ENCODE data around the gene DIP2B.
"Not testable (repeated sequence)": the region's sequence is repeated elsewhere in the genome, so short reads cannot be mapped to it uniquely, and the experiment has no call there.

Gene DIP2B

GRCh38 chr12:50538182-50538581, 33.4 kb downstream of the DIP2B start:
- H3K36me3 ChIP-seq (ENCODE audit: insufficient read depth, low read length): no peaks in the 10 kb centered on the region
- H3K9ac ChIP-seq (ENCODE audit: low read length): no peak overlapping the region
- H3K9me3 ChIP-seq (ENCODE audit: low read length): no peaks in the 10 kb centered on the region
- H3K27me3 ChIP-seq (ENCODE audit: control insufficient read depth in 1 of 2, insufficient read depth in 2 of 2, low read length in 2 of 2): no peaks in the 10 kb centered on the region
- no peak overlapping the region for H3K27ac ChIP-seq (ENCODE audit: low read depth, low read length)
- H3K4me1 ChIP-seq (ENCODE audit: insufficient read depth, low read length): peaks cover 5% of the 10 kb centered on the region
- no peak overlapping the region for H3K4me3 ChIP-seq (ENCODE audit: low read depth in 1 of 2, low read length in 2 of 2)

- H3K4me3 ChIP-seq (ENCODE audit: low read depth in 1 of 2, low read length in 2 of 2): no peak overlapping the region
- H3K36me3 ChIP-seq (ENCODE audit: insufficient read depth, low read length): no peaks in the 10 kb centered on the region
- no peaks in the 10 kb centered on the region for H3K27me3 ChIP-seq (ENCODE audit: control insufficient read depth in 1 of 2, insufficient read depth in 2 of 2, low read length in 2 of 2)
- no peak overlapping the region for H3K9ac ChIP-seq (ENCODE audit: low read length)
- no peak overlapping the region for H3K27ac ChIP-seq (ENCODE audit: low read depth, low read length)
- H3K4me1 ChIP-seq (ENCODE audit: insufficient read depth, low read length): peaks cover 5% of the 10 kb centered on the region
- no peaks in the 10 kb centered on the region for H3K9me3 ChIP-seq (ENCODE audit: low read length)
Measured at GRCh38 chr12:50541139-50541538, 36.4 kb downstream of the DIP2B start.

GRCh38 chr12:50542448-50542847, 37.7 kb downstream of the DIP2B start:
- H3K9me3 ChIP-seq (ENCODE audit: low read length): no peaks in the 10 kb centered on the region
- no peaks in the 10 kb centered on the region for H3K27me3 ChIP-seq (ENCODE audit: control insufficient read depth in 1 of 2, insufficient read depth in 2 of 2, low read length in 2 of 2)
- H3K9ac ChIP-seq (ENCODE audit: low read length): no peak overlapping the region
- H3K4me1 ChIP-seq (ENCODE audit: insufficient read depth, low read length): peaks cover 5% of the 10 kb centered on the region
- no peak overlapping the region for H3K4me3 ChIP-seq (ENCODE audit: low read depth in 1 of 2, low read length in 2 of 2)
- H3K36me3 ChIP-seq (ENCODE audit: insufficient read depth, low read length): no peaks in the 10 kb centered on the region
- H3K27ac ChIP-seq (ENCODE audit: low read depth, low read length): no peak overlapping the region

GRCh38 chr12:50543188-50543587, 38.4 kb downstream of the DIP2B start:
- not testable (repeated sequence) for H3K4me1 ChIP-seq (ENCODE audit: insufficient read depth, low read length); H3K27me3 ChIP-seq (ENCODE audit: control insufficient read depth in 1 of 2, insufficient read depth in 2 of 2, low read length in 2 of 2); H3K27ac ChIP-seq (ENCODE audit: low read depth, low read length); H3K36me3 ChIP-seq (ENCODE audit: insufficient read depth, low read length); H3K9me3 ChIP-seq (ENCODE audit: low read length); H3K9ac ChIP-seq (ENCODE audit: low read length); H3K4me3 ChIP-seq (ENCODE audit: low read depth in 1 of 2, low read length in 2 of 2)

GRCh38 chr12:50545213-50545612, 40.4 kb downstream of the DIP2B start:
- no peak overlapping the region for H3K27ac ChIP-seq (ENCODE audit: low read depth, low read length)

GRCh38 chr12:50545786-50546185, 41.0 kb downstream of the DIP2B start:
- H3K27me3 ChIP-seq (ENCODE audit: control insufficient read depth in 1 of 2, insufficient read depth in 2 of 2, low read length in 2 of 2): no peaks in the 10 kb centered on the region
- peaks cover 10% of the 10 kb centered on the region for H3K4me1 ChIP-seq (ENCODE audit: insufficient read depth, low read length)
- no peaks in the 10 kb centered on the region for H3K36me3 ChIP-seq (ENCODE audit: insufficient read depth, low read length)
- no peak overlapping the region for H3K27ac ChIP-seq (ENCODE audit: low read depth, low read length)
- no peak overlapping the region for H3K4me3 ChIP-seq (ENCODE audit: low read depth in 1 of 2, low read length in 2 of 2)
- no peak overlapping the region for H3K9ac ChIP-seq (ENCODE audit: low read length)
- H3K9me3 ChIP-seq (ENCODE audit: low read length): no peaks in the 10 kb centered on the region

More at GRCh38 chr12:50545213-50545612, 40.4 kb downstream of the DIP2B start:
- H3K4me1 ChIP-seq (ENCODE audit: insufficient read depth, low read length): peaks cover 5% of the 10 kb centered on the region
- H3K36me3 ChIP-seq (ENCODE audit: insufficient read depth, low read length): no peaks in the 10 kb centered on the region
- no peaks in the 10 kb centered on the region for H3K27me3 ChIP-seq (ENCODE audit: control insufficient read depth in 1 of 2, insufficient read depth in 2 of 2, low read length in 2 of 2)
- H3K9me3 ChIP-seq (ENCODE audit: low read length): no peaks in the 10 kb centered on the region
- H3K4me3 ChIP-seq (ENCODE audit: low read depth in 1 of 2, low read length in 2 of 2): no peak overlapping the region
- no peak overlapping the region for H3K9ac ChIP-seq (ENCODE audit: low read length)

GRCh38 chr12:50546441-50547318, 41.9 kb downstream of the DIP2B start:
- Histone ChIP-seq H3K36me3 (ENCODE audit: insufficient read depth, low read length) (no peaks in the 10 kb centered on the region), H3K9me3 (ENCODE audit: low read length) (no peaks in the 10 kb centered on the region), H3K4me1 (ENCODE audit: insufficient read depth, low read length) (peaks cover 12% of the 10 kb centered on the region), H3K9ac (ENCODE audit: low read length) (no peak overlapping the region), H3K4me3 (ENCODE audit: low read depth in 1 of 2, low read length in 2 of 2) (no peak overlapping the region), H3K27ac (ENCODE audit: low read depth, low read length) (no peak overlapping the region), H3K27me3 (ENCODE audit: control insufficient read depth in 1 of 2, insufficient read depth in 2 of 2, low read length in 2 of 2) (no peaks in the 10 kb centered on the region)

GRCh38 chr12:50547742-50548141, 43.0 kb downstream of the DIP2B start:
- Histone ChIP-seq H3K36me3 (ENCODE audit: insufficient read depth, low read length) (no peaks in the 10 kb centered on the region), H3K4me3 (ENCODE audit: low read depth in 1 of 2, low read length in 2 of 2) (no peak overlapping the region), H3K4me1 (ENCODE audit: insufficient read depth, low read length) (peaks cover 12% of the 10 kb centered on the region), H3K9me3 (ENCODE audit: low read length) (no peaks in the 10 kb centered on the region), H3K9ac (ENCODE audit: low read length) (no peak overlapping the region), H3K27ac (ENCODE audit: low read depth, low read length) (no peak overlapping the region), H3K27me3 (ENCODE audit: control insufficient read depth in 1 of 2, insufficient read depth in 2 of 2, low read length in 2 of 2) (no peaks in the 10 kb centered on the region)

- no peaks in the 10 kb centered on the region for H3K27me3 ChIP-seq (ENCODE audit: control insufficient read depth in 1 of 2, insufficient read depth in 2 of 2, low read length in 2 of 2)
- H3K4me1 ChIP-seq (ENCODE audit: insufficient read depth, low read length): peaks cover 12% of the 10 kb centered on the region
- H3K9ac ChIP-seq (ENCODE audit: low read length): no peak overlapping the region
- no peaks in the 10 kb centered on the region for H3K9me3 ChIP-seq (ENCODE audit: low read length)
- H3K27ac ChIP-seq (ENCODE audit: low read depth, low read length): no peak overlapping the region
- H3K36me3 ChIP-seq (ENCODE audit: insufficient read depth, low read length): no peaks in the 10 kb centered on the region
- H3K4me3 ChIP-seq (ENCODE audit: low read depth in 1 of 2, low read length in 2 of 2): no peak overlapping the region
Measured at GRCh38 chr12:50549885-50550284, 45.1 kb downstream of the DIP2B start.

GRCh38 chr12:50550530-50551223, 45.9 kb downstream of the DIP2B start:
- Histone ChIP-seq H3K36me3 (ENCODE audit: insufficient read depth, low read length) (no peaks in the 10 kb centered on the region), H3K27ac (ENCODE audit: low read depth, low read length) (no peak overlapping the region), H3K4me1 (ENCODE audit: insufficient read depth, low read length) (peaks cover 11% of the 10 kb centered on the region), H3K9me3 (ENCODE audit: low read length) (no peaks in the 10 kb centered on the region), H3K27me3 (ENCODE audit: control insufficient read depth in 1 of 2, insufficient read depth in 2 of 2, low read length in 2 of 2) (no peaks in the 10 kb centered on the region), H3K4me3 (ENCODE audit: low read depth in 1 of 2, low read length in 2 of 2) (no peak overlapping the region), H3K9ac (ENCODE audit: low read length) (no peak overlapping the region)

- Histone ChIP-seq H3K27me3 (ENCODE audit: control insufficient read depth in 1 of 2, insufficient read depth in 2 of 2, low read length in 2 of 2) (no peaks in the 10 kb centered on the region), H3K9me3 (ENCODE audit: low read length) (no peaks in the 10 kb centered on the region), H3K9ac (ENCODE audit: low read length) (no peak overlapping the region), H3K36me3 (ENCODE audit: insufficient read depth, low read length) (no peaks in the 10 kb centered on the region), H3K27ac (ENCODE audit: low read depth, low read length) (no peak overlapping the region), H3K4me3 (ENCODE audit: low read depth in 1 of 2, low read length in 2 of 2) (no peak overlapping the region), H3K4me1 (ENCODE audit: insufficient read depth, low read length) (peaks cover 8% of the 10 kb centered on the region)
Measured at GRCh38 chr12:50551866-50552265, 47.1 kb downstream of the DIP2B start.
